SK-N-SH (cell line): ENCODE results near the gene ZNF780B. TPM values are rescaled to one million over a fixed set of nuclear protein-coding genes. Genes with fewer than 3 reads are reported as not detected.

Experiments
- CTCF ChIA-PET: fragments of 300-600, 350-600 bp; formaldehyde crosslinking; extraction: SDS; loops from one replicate; lab custom pipeline; 2021; lab: Yijun Ruan, JAX
- POLR2A ChIA-PET: fragments of 350-600 bp; sonication (Branson Sonifier 250); formaldehyde crosslinking; extraction: SDS; loops from one replicate; lab custom pipeline; 2020; ENCODE audit warnings: antibody characterized with exemption, inconsistent platforms; lab: Yijun Ruan, JAX
- DNase-seq: peaks from one replicate; pipeline ENCODE4 v3.0.0; 2012
- H2AFZ ChIP-seq: fragments of 200-600 bp; sonication (generic); 2 replicates; pipeline ENCODE4 v1.8.1; 2016; ENCODE audit warnings: antibody characterized with exemption, mild to moderate bottlenecking, low read depth
- H3F3A ChIP-seq: fragments of 200-600 bp; sonication (generic); replicated peaks from 2 replicates; pipeline ENCODE3; 2016; ENCODE audit warnings: antibody characterized with exemption, mild to moderate bottlenecking; ENCODE audit not compliant: insufficient read depth
- H3K27ac ChIP-seq, 2 experiments: fragments of 200-500 bp in 1 of 2; fragments of 200-600 bp in 1 of 2; sonication (Bioruptor generic) in 1 of 2; sonication (generic), shearing (Covaris generic) in 1 of 2; 2 replicates each; pipeline versions ENCODE4 v1.5.1 to v1.6.1; 2014 to 2016; ENCODE audit warnings: low read depth in 2 of 2, inconsistent platforms in 1 of 2, low read length in 1 of 2, mild to moderate bottlenecking in 1 of 2, mixed read lengths in 1 of 2
- H3K27me3 ChIP-seq: fragments of 200-600 bp; sonication (generic), shearing (Covaris generic); 2 replicates; pipeline ENCODE4 v1.6.1; 2016; ENCODE audit warnings: mixed run types; ENCODE audit not compliant: insufficient read depth
- H3K36me3 ChIP-seq, 2 experiments: fragments of 200-500 bp in 1 of 2; fragments of 200-600 bp in 1 of 2; sonication (Bioruptor generic) in 1 of 2; sonication (generic) in 1 of 2; replicated peaks in 1 of 2; 2 replicates each; pipeline versions ENCODE3 to v1.5.1; 2014 to 2016; ENCODE audit warnings: low read length in 1 of 2, mild to moderate bottlenecking in 1 of 2; ENCODE audit not compliant: insufficient read depth in 2 of 2, control insufficient read depth in 1 of 2
- H3K4me1 ChIP-seq, 2 experiments: fragments of 200-500 bp in 1 of 2; fragments of 200-600 bp in 1 of 2; sonication (Bioruptor generic) in 1 of 2; sonication (generic), shearing (Covaris generic) in 1 of 2; 2 replicates each; pipeline versions ENCODE4 v1.5.1 to v1.6.1; 2014 to 2016; ENCODE audit warnings: low read depth in 1 of 2, low read length in 1 of 2, mixed run types in 1 of 2; ENCODE audit not compliant: insufficient read depth in 2 of 2, control insufficient read depth in 1 of 2
- H3K4me2 ChIP-seq: fragments of 200-600 bp; sonication (generic), shearing (Covaris generic); 2 replicates; pipeline ENCODE4 v1.6.1; 2017; ENCODE audit warnings: mixed run types
- H3K4me3 ChIP-seq, 2 experiments: fragments of 200-500 bp in 1 of 2; fragments of 200-600 bp in 1 of 2; sonication (Bioruptor generic) in 1 of 2; sonication (generic), shearing (Covaris generic) in 1 of 2; 2 replicates each; pipeline versions ENCODE4 v1.5.1 to v1.8.1; 2014 to 2016; ENCODE audit warnings: low read depth in 2 of 2, inconsistent platforms in 1 of 2, low read length in 1 of 2, mild to moderate bottlenecking in 1 of 2, mixed read lengths in 1 of 2, moderate library complexity in 1 of 2
- H3K79me2 ChIP-seq: fragments of 200-600 bp; sonication (generic); 2 replicates; pipeline ENCODE4 v1.8.1; 2017; ENCODE audit warnings: mild to moderate bottlenecking; ENCODE audit not compliant: insufficient read depth
- H3K9ac ChIP-seq: fragments of 200-600 bp; sonication (generic); 2 replicates; pipeline ENCODE4 v1.6.1; 2017; ENCODE audit warnings: mixed run types
- H3K9me2 ChIP-seq: fragments of 200-600 bp; sonication (generic); 2 replicates; pipeline ENCODE4 v1.6.1; 2017; ENCODE audit warnings: mixed run types
- H3K9me3 ChIP-seq: fragments of 200-600 bp; sonication (generic); 2 replicates; pipeline ENCODE4 v1.6.1; 2017; ENCODE audit warnings: mixed run types, mild to moderate bottlenecking, moderate library complexity
- H4K20me1 ChIP-seq: fragments of 200-600 bp; sonication (generic); 2 replicates; pipeline ENCODE4 v1.6.1; 2017; ENCODE audit warnings: mild to moderate bottlenecking, mixed run types; ENCODE audit not compliant: insufficient read depth
- ELF1 ChIP-seq: IDR thresholded peaks from 2 replicates; pipeline ENCODE4 v1.4.0; 2012
- EZH2phosphoT487 ChIP-seq: fragments of 200-600 bp; sonication (generic); IDR thresholded peaks from 2 replicates; pipeline ENCODE4 v1.6.1; 2017; ENCODE audit warnings: low read depth, mixed run types, mild to moderate bottlenecking, antibody characterized with exemption, moderate library complexity, borderline replicate concordance
- FOXJ3 ChIP-seq: sonication (generic); formaldehyde crosslinking; IDR thresholded peaks from 2 replicates; pipeline ENCODE4 v1.5.1; 2020; ENCODE audit warnings: mild to moderate bottlenecking, missing genetic modification reagents
- FOXM1 ChIP-seq: IDR thresholded peaks from 2 replicates; pipeline ENCODE4 v1.4.0; 2012; ENCODE audit warnings: low read depth, mild to moderate bottlenecking
- GABPA ChIP-seq: IDR thresholded peaks from 2 replicates; pipeline ENCODE4 v1.4.0; 2012; ENCODE audit warnings: low read depth, mild to moderate bottlenecking
- GATA2 ChIP-seq: sonication (generic); formaldehyde crosslinking; IDR thresholded peaks from 2 replicates; pipeline ENCODE4 v1.5.0; 2020; ENCODE audit warnings: mild to moderate bottlenecking, missing genetic modification reagents
- JUND ChIP-seq: IDR thresholded peaks from 2 replicates; pipeline ENCODE4 v1.4.0; 2012
- MAX ChIP-seq: IDR thresholded peaks from 2 replicates; pipeline ENCODE4 v1.4.0; 2012; ENCODE audit warnings: low read depth
- MEF2A ChIP-seq: IDR thresholded peaks from 2 replicates; pipeline ENCODE4 v1.4.0; 2012; ENCODE audit warnings: low read depth, borderline replicate concordance
- NFIC ChIP-seq: IDR thresholded peaks from 2 replicates; pipeline ENCODE4 v1.4.0; 2012; ENCODE audit warnings: borderline replicate concordance
- POLR2AphosphoS5 ChIP-seq: IDR thresholded peaks from 2 replicates; pipeline ENCODE4 v1.6.1; 2012; ENCODE audit warnings: low read depth, low read length
- RXRA ChIP-seq: IDR thresholded peaks from 2 replicates; pipeline ENCODE4 v1.4.0; 2012; ENCODE audit warnings: low read depth, mild to moderate bottlenecking, borderline replicate concordance
- SIN3A ChIP-seq: IDR thresholded peaks from 2 replicates; pipeline ENCODE4 v1.6.1; 2012; ENCODE audit warnings: low read depth, mild to moderate bottlenecking, low read length, moderate library complexity, borderline replicate concordance
- SMC3 ChIP-seq: IDR thresholded peaks from 2 replicates; pipeline ENCODE4 v1.6.1; 2012; ENCODE audit warnings: low read depth, low read length, improper control_type of control experiment
- TAF1 ChIP-seq: IDR thresholded peaks from 2 replicates; pipeline ENCODE4 v1.6.1; 2012; ENCODE audit warnings: low read depth, mild to moderate bottlenecking, low read length, moderate library complexity, borderline replicate concordance
- TEAD4 ChIP-seq: IDR thresholded peaks from 2 replicates; pipeline ENCODE4 v1.4.0; 2012; ENCODE audit warnings: mild to moderate bottlenecking, borderline replicate concordance; ENCODE audit not compliant: insufficient read depth
- USF1 ChIP-seq: IDR thresholded peaks from 2 replicates; pipeline ENCODE4 v1.4.0; 2012; ENCODE audit warnings: low read depth, borderline replicate concordance
- YY1 ChIP-seq: IDR thresholded peaks from 2 replicates; pipeline ENCODE4 v1.4.0; 2012; ENCODE audit warnings: low read depth, mild to moderate bottlenecking
- WGBS: methylation state at CpG from one replicate; pipeline ENCODE4 v1.1.6; 2017; ENCODE audit warnings: low lambda C conversion rate; 5-methylcytosine and 5-hydroxymethylcytosine counted together
- polyA plus RNA-seq, 3 experiments: library from polyadenylated mRNA; depleted of rRNA; stranded (reverse); fragments of >200 nt; gene quantifications; 2 replicates each; pipeline ENCODE4 v1.2.3, GENCODE V29; 2012

ZNF780B gene
- polyA plus RNA-seq, 1 of the 3 experiments (the other 2 are of a cell fraction) = 7.0 TPM

- no peak for TF ChIP-seq RXRA
- TF ChIP-seq SMC3 = no peak
- no peak for TF ChIP-seq GATA2 (CRISPR knock-in tag)
- no peak for TF ChIP-seq TAF1
- no peak for TF ChIP-seq POLR2AphosphoS5
- TF ChIP-seq NFIC = no peak
- TF ChIP-seq USF1 = no peak
Measured at GRCh38 chr19:40081411-40081810, 25.4 kb upstream of the ZNF780B start (continued).

- Histone ChIP-seq H3K4me1 (no peaks in the 10 kb centered on the region), H3K9ac (no peak overlapping the region), H3F3A (no peaks in the 10 kb centered on the region), H4K20me1 (no peaks in the 10 kb centered on the region), H3K4me3 (no peak overlapping the region), H3K4me2 (no peak overlapping the region), H3K79me2 (no peaks in the 10 kb centered on the region; the same call in 1 of the 2 replicates), H2AFZ (no peak overlapping the region), H3K9me2 (no peaks in the 10 kb centered on the region)
- POLR2A ChIA-PET = no interaction called here
- TF ChIP-seq POLR2AphosphoS5 (no peak), EZH2phosphoT487 (no peak), RXRA (no peak), GABPA (no peak), ELF1 (no peak), SIN3A (no peak), JUND (no peak), YY1 (no peak), FOXJ3 (CRISPR knock-in tag) (no peak), USF1 (no peak), FOXM1 (no peak), NFIC (no peak), MAX (no peak), MEF2A (no peak), TEAD4 (no peak)
- TF ChIP-seq, all 33 proteins: peak for 0
- no peak for DNase-seq
- peaks cover 69 to 72% of the 10 kb centered on the region in 2 experiments for H3K36me3 ChIP-seq
- 95% methylated on average over 1 of the region's 1 CpG for WGBS
- peaks cover 32% of the 10 kb centered on the region for H3K9me3 ChIP-seq
- no peaks in the 10 kb centered on the region for H3K27me3 ChIP-seq
- H3K27ac ChIP-seq = no peak overlapping the region
- CTCF ChIA-PET = interaction anchor here (0.9 kb wide), 1 partner anchor 23 kb away, joined by 4 read pairs; no protein-coding TSS in a partner anchor
Measured at GRCh38 chr19:40080289-40080688, 24.3 kb upstream of the ZNF780B start.
